ENCODE results near the gene LYPD6B. TPM values are rescaled to one million over a fixed set of nuclear protein-coding genes. Genes with fewer than 3 reads are reported as not detected.

The LYPD6B gene
- total and polyA plus RNA-seq, 2 experiments from 2014 or later, result 1.7 to 3.6 TPM

DNA sequence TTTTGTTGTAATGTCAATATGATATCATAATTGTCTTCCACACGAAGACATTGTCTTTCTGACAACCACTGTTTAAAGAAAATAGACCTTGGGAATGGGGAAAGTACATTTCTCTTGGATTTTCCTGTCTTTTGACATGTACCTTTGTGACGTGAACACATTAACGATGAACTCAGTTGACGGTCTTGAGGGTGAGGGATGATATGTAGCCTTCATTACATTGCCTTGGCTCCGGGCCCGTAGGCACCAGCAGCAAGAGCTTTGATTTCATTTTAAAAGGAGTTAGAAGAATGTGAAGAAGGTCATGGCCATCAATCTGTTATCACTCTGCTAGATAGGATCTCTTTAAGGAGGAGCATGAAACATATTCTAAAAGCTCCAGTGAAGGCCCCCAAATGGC is 80.9 kb downstream of the LYPD6B start:
- no peak overlapping the region for H3K4me3 Mint-ChIP-seq
- ATAC-seq (no peak), DNase-seq (ENCODE audit: low spot score) (no peak)
- TF ChIP-seq ZNF114 (CRISPR knock-in tag; IDR thresholded peaks at IDR 0.05) (no peak), POLR2AphosphoS5 (IDR thresholded peaks at IDR 0.05; ENCODE audit: low read depth) (no peak), EZH2 (IDR thresholded peaks at IDR 0.05; ENCODE audit: low read depth, unreplicated experiment) (no peak), EZH2phosphoT487 (IDR thresholded peaks at IDR 0.05; ENCODE audit: unreplicated experiment) (no peak), NANOG (IDR thresholded peaks at IDR 0.05; ENCODE audit: borderline replicate concordance) (no peak), ZNF331 (CRISPR knock-in tag; IDR thresholded peaks at IDR 0.05; ENCODE audit: low read depth) (no peak), JUNB (IDR thresholded peaks at IDR 0.05; ENCODE audit: unreplicated experiment) (no peak)
- TF ChIP-seq, protein P1, sequence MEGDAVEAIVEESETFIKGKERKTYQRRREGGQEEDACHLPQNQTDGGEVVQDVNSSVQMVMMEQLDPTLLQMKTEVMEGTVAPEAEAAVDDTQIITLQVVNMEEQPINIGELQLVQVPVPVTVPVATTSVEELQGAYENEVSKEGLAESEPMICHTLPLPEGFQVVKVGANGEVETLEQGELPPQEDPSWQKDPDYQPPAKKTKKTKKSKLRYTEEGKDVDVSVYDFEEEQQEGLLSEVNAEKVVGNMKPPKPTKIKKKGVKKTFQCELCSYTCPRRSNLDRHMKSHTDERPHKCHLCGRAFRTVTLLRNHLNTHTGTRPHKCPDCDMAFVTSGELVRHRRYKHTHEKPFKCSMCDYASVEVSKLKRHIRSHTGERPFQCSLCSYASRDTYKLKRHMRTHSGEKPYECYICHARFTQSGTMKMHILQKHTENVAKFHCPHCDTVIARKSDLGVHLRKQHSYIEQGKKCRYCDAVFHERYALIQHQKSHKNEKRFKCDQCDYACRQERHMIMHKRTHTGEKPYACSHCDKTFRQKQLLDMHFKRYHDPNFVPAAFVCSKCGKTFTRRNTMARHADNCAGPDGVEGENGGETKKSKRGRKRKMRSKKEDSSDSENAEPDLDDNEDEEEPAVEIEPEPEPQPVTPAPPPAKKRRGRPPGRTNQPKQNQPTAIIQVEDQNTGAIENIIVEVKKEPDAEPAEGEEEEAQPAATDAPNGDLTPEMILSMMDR (conservative IDR thresholded peaks at IDR 0.05; ENCODE audit: low read depth in 2 of 2), result no peak
- TF ChIP-seq, protein P2, sequence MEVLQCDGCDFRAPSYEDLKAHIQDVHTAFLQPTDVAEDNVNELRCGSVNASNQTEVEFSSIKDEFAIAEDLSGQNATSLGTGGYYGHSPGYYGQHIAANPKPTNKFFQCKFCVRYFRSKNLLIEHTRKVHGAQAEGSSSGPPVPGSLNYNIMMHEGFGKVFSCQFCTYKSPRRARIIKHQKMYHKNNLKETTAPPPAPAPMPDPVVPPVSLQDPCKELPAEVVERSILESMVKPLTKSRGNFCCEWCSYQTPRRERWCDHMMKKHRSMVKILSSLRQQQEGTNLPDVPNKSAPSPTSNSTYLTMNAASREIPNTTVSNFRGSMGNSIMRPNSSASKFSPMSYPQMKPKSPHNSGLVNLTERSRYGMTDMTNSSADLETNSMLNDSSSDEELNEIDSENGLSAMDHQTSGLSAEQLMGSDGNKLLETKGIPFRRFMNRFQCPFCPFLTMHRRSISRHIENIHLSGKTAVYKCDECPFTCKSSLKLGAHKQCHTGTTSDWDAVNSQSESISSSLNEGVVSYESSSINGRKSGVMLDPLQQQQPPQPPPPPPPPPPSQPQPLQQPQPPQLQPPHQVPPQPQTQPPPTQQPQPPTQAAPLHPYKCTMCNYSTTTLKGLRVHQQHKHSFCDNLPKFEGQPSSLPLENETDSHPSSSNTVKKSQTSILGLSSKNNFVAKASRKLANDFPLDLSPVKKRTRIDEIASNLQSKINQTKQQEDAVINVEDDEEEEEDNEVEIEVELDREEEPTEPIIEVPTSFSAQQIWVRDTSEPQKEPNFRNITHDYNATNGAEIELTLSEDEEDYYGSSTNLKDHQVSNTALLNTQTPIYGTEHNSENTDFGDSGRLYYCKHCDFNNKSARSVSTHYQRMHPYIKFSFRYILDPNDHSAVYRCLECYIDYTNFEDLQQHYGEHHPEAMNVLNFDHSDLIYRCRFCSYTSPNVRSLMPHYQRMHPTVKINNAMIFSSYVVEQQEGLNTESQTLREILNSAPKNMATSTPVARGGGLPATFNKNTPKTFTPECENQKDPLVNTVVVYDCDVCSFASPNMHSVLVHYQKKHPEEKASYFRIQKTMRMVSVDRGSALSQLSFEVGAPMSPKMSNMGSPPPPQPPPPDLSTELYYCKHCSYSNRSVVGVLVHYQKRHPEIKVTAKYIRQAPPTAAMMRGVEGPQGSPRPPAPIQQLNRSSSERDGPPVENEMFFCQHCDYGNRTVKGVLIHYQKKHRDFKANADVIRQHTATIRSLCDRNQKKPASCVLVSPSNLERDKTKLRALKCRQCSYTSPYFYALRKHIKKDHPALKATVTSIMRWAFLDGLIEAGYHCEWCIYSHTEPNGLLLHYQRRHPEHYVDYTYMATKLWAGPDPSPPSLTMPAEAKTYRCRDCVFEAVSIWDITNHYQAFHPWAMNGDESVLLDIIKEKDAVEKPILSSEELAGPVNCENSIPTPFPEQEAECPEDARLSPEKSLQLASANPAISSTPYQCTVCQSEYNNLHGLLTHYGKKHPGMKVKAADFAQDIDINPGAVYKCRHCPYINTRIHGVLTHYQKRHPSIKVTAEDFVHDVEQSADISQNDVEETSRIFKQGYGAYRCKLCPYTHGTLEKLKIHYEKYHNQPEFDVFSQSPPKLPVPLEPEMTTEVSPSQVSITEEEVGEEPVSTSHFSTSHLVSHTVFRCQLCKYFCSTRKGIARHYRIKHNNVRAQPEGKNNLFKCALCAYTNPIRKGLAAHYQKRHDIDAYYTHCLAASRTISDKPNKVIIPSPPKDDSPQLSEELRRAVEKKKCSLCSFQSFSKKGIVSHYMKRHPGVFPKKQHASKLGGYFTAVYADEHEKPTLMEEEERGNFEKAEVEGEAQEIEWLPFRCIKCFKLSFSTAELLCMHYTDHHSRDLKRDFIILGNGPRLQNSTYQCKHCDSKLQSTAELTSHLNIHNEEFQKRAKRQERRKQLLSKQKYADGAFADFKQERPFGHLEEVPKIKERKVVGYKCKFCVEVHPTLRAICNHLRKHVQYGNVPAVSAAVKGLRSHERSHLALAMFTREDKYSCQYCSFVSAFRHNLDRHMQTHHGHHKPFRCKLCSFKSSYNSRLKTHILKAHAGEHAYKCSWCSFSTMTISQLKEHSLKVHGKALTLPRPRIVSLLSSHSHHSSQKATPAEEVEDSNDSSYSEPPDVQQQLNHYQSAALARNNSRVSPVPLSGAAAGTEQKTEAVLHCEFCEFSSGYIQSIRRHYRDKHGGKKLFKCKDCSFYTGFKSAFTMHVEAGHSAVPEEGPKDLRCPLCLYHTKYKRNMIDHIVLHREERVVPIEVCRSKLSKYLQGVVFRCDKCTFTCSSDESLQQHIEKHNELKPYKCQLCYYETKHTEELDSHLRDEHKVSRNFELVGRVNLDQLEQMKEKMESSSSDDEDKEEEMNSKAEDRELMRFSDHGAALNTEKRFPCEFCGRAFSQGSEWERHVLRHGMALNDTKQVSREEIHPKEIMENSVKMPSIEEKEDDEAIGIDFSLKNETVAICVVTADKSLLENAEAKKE (CRISPR knock-in tag; IDR thresholded peaks at IDR 0.05), result no peak
- no peaks in the 10 kb centered on the region for H4K20me1 ChIP-seq (replicated peaks; ENCODE audit: insufficient read depth)
- H3K4me1 Mint-ChIP-seq, result no peaks in the 10 kb centered on the region
- H3K79me2 ChIP-seq (replicated peaks; ENCODE audit: insufficient read depth), result no peaks in the 10 kb centered on the region
- H3F3A ChIP-seq (replicated peaks; ENCODE audit: low read depth), result no peaks in the 10 kb centered on the region
- H2AFZ ChIP-seq, result no peak overlapping the region
- no peak overlapping the region for H3K27ac ChIP-seq (ENCODE audit: low read depth)
- no peaks in the 10 kb centered on the region for H3K36me3 Mint-ChIP-seq (ENCODE audit: low read depth)
- no peaks in the 10 kb centered on the region for H3K27me3 ChIP-seq (ENCODE audit: insufficient read depth)
- no peaks in the 10 kb centered on the region; the same call in 1 of the 2 replicates for H3K9me2 ChIP-seq (ENCODE audit: insufficient read depth)
- H3K4me1 ChIP-seq (ENCODE audit: insufficient read depth), result no peaks in the 10 kb centered on the region
- H3K9me3 Mint-ChIP-seq, result no peaks in the 10 kb centered on the region
- H3K4me2 ChIP-seq, result no peak overlapping the region
- H3K27me3 Mint-ChIP-seq (ENCODE audit: insufficient read depth, low read depth, poor library complexity), result no peaks in the 10 kb centered on the region
- no peak overlapping the region for H3K27ac Mint-ChIP-seq
- no peaks in the 10 kb centered on the region for H3K36me3 ChIP-seq (ENCODE audit: insufficient read depth)
- H3K4me3 ChIP-seq, result no peak overlapping the region
